ENCODE results near the gene AURKB. TPM values are rescaled to one million over a fixed set of nuclear protein-coding genes. Genes with fewer than 3 reads are reported as not detected.
A peak's percentile ranks its signal among the peaks of the same experiment; 100 is the strongest.

AURKB gene
- total RNA-seq, 1 experiment from 2014 or later, result 141 TPM

DNA sequence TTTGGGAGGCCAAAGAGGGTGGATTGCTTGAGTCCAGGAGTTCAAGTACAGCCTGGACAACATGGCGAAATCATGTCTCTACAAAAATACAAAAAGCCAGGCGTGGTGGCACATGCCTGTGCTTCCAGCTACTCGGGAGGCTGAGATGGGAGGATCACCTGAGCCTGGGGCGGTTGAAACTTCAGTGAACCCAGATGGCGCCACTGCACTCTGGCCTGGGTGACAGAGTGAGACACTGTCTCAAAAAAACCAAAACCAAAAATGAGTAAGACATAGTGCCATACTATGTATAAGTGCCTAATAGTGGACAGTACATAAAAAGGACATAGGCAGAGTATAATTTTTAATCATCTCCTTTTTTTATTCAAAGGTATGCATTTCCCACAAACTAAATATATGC, 33.5 kb upstream of the AURKB start:
- DNase-seq (ENCODE audit: low read depth, low spot score), result no peak
- H3K9me3 ChIP-seq (ENCODE audit: control insufficient read depth in 1 of 2, insufficient read depth in 1 of 2, low read depth in 1 of 2, low read length in 2 of 2), result no peaks in the 10 kb centered on the region
- H3K27me3 ChIP-seq (ENCODE audit: insufficient read depth, low read length), result no peaks in the 10 kb centered on the region
- no peak overlapping the region for H2AFZ ChIP-seq (ENCODE audit: low read depth, low read length, poor library complexity, severe bottlenecking)
- ATAC-seq, result no peak
- peaks cover 73% of the 10 kb centered on the region for H3K79me2 ChIP-seq (ENCODE audit: insufficient read depth, low read length)
- ChIA-PET RAD21 (ENCODE audit: low non-redundant PET in 1 of 2, low total read pairs in 2 of 2, uncharacterized antibody in 2 of 2, unreplicated experiment in 2 of 2) (no interaction called here), CTCF (no interaction called here), POLR2A (no interaction called here)
- no TSS peak for BruUV-seq (replicated peaks)
- no peak overlapping the region for H3K27ac ChIP-seq (ENCODE audit: low read depth, low read length)
- H3K36me3 ChIP-seq (ENCODE audit: control insufficient read depth in 1 of 2, insufficient read depth in 2 of 2, low read length in 2 of 2), result peaks cover 12 to 23% of the 10 kb centered on the region in 2 experiments; a peak in 3 of 4 replicates
- H4K20me1 ChIP-seq (ENCODE audit: insufficient read depth), result no peaks in the 10 kb centered on the region
- no peak overlapping the region for H3K9ac ChIP-seq (ENCODE audit: low read length)
- intact Hi-C loops (cut with micrococcal nuclease), result no loop called here
- H3K4me1 ChIP-seq (ENCODE audit: control insufficient read depth in 1 of 2, insufficient read depth in 2 of 2, low read length in 2 of 2), result peaks cover 6 to 19% of the 10 kb centered on the region in 2 experiments
- TF ChIP-seq SP1 (IDR thresholded peaks at IDR 0.05; ENCODE audit: low read depth), result no peak
- TF ChIP-seq, protein P1, sequence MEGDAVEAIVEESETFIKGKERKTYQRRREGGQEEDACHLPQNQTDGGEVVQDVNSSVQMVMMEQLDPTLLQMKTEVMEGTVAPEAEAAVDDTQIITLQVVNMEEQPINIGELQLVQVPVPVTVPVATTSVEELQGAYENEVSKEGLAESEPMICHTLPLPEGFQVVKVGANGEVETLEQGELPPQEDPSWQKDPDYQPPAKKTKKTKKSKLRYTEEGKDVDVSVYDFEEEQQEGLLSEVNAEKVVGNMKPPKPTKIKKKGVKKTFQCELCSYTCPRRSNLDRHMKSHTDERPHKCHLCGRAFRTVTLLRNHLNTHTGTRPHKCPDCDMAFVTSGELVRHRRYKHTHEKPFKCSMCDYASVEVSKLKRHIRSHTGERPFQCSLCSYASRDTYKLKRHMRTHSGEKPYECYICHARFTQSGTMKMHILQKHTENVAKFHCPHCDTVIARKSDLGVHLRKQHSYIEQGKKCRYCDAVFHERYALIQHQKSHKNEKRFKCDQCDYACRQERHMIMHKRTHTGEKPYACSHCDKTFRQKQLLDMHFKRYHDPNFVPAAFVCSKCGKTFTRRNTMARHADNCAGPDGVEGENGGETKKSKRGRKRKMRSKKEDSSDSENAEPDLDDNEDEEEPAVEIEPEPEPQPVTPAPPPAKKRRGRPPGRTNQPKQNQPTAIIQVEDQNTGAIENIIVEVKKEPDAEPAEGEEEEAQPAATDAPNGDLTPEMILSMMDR (IDR thresholded peaks at IDR 0.05 in 2 of 3, conservative IDR thresholded peaks at IDR 0.05 in 1 of 3; ENCODE audit: borderline replicate concordance in 1 of 3, insufficient read depth in 1 of 3, low read depth in 2 of 3, low read length in 2 of 3), result 0 out of 6 replicates have a peak, but pooled peaks of 1 of the 3 experiments have one; percentile 8
- H3K9me2 ChIP-seq (ENCODE audit: insufficient read depth), result no peaks in the 10 kb centered on the region
- no peak overlapping the region for H3K4me2 ChIP-seq (ENCODE audit: low read length)
- H3K4me3 ChIP-seq (replicated peaks in 1 of 2; ENCODE audit: low read depth in 1 of 2, low read length in 2 of 2), result no peak overlapping the region

DNA sequence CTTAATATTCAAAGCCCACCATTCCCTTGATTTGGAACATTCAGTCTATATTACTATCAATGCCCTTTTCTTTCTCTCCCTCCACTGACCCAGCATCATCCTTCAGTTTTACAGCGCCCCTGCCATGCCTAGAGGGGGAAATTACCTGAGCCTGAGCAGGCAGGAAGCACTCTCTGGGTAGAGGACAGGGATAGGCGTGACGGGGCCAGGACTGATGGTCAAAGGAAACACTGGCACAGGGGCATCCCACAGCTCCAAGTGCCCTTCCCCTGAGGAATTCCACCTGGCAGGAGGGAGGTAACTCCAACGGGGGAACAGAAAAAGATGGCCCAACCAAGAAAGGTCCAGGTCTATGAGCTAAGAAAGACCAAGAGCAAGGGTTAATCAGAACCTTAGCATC, 27.5 kb upstream of the AURKB start:
- CTCF ChIA-PET, result no interaction called here
- H3K27ac ChIP-seq (ENCODE audit: low read depth, low read length), result no peak overlapping the region
- no peak overlapping the region for H3K4me3 ChIP-seq (replicated peaks in 1 of 2; ENCODE audit: low read depth in 1 of 2, low read length in 2 of 2)
- H3K36me3 ChIP-seq (ENCODE audit: control insufficient read depth in 1 of 2, insufficient read depth in 2 of 2, low read length in 2 of 2), result peaks cover 53 to 54% of the 10 kb centered on the region in 2 experiments; a peak in 3 of 4 replicates
- no peaks in the 10 kb centered on the region for H4K20me1 ChIP-seq (ENCODE audit: insufficient read depth)
- H3K4me1 ChIP-seq (ENCODE audit: control insufficient read depth in 1 of 2, insufficient read depth in 2 of 2, low read length in 2 of 2), result no peaks in the 10 kb centered on the region
- POLR2A ChIA-PET, result no interaction called here
- no peaks in the 10 kb centered on the region for H3K9me3 ChIP-seq (ENCODE audit: control insufficient read depth in 1 of 2, insufficient read depth in 1 of 2, low read depth in 1 of 2, low read length in 2 of 2)
- no peaks in the 10 kb centered on the region for H3K9me2 ChIP-seq (ENCODE audit: insufficient read depth)
- H3K79me2 ChIP-seq (ENCODE audit: insufficient read depth, low read length), result peaks cover 35% of the 10 kb centered on the region
- intact Hi-C loops (cut with micrococcal nuclease), result no loop called here
- BruUV-seq (replicated peaks), result no TSS peak
- RAD21 ChIA-PET (ENCODE audit: low non-redundant PET in 1 of 2, low total read pairs in 2 of 2, uncharacterized antibody in 2 of 2, unreplicated experiment in 2 of 2), result no interaction called here
- ATAC-seq, result no peak
- TF ChIP-seq, protein P2, sequence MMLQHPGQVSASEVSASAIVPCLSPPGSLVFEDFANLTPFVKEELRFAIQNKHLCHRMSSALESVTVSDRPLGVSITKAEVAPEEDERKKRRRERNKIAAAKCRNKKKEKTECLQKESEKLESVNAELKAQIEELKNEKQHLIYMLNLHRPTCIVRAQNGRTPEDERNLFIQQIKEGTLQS (IDR thresholded peaks at IDR 0.05), result no peak
- TF ChIP-seq EZH2 (IDR thresholded peaks at IDR 0.05) (no peak), YY1 (IDR thresholded peaks at IDR 0.05; ENCODE audit: extremely low read depth, insufficient replicate concordance, low read depth, low read length) (no peak), SP1 (IDR thresholded peaks at IDR 0.05; ENCODE audit: low read depth) (no peak), CEBPB (IDR thresholded peaks at IDR 0.05; ENCODE audit: low read depth) (no peak), POLR2AphosphoS5 (IDR thresholded peaks at IDR 0.05; ENCODE audit: low read depth, low read length) (no peak), FOSL1 (IDR thresholded peaks at IDR 0.05; ENCODE audit: low read depth) (no peak), EGR1 (IDR thresholded peaks at IDR 0.05; ENCODE audit: low read depth) (no peak), RAD21 (IDR thresholded peaks at IDR 0.05; ENCODE audit: low read depth) (no peak), EZH2phosphoT487 (IDR thresholded peaks at IDR 0.05; ENCODE audit: borderline replicate concordance) (no peak), JUND (IDR thresholded peaks at IDR 0.05) (no peak), ZNF274 (IDR thresholded peaks at IDR 0.05; ENCODE audit: low read depth, low read length) (no peak), TCF7L2 (IDR thresholded peaks at IDR 0.05; ENCODE audit: borderline replicate concordance, extremely low read depth, insufficient read depth, insufficient read length) (no peak), ELF1 (IDR thresholded peaks at IDR 0.05; ENCODE audit: borderline replicate concordance, low read depth) (no peak), ZFX (IDR thresholded peaks at IDR 0.05) (no peak)
- TF ChIP-seq, protein P1 (IDR thresholded peaks at IDR 0.05 in 2 of 3, conservative IDR thresholded peaks at IDR 0.05 in 1 of 3; ENCODE audit: borderline replicate concordance in 1 of 3, insufficient read depth in 1 of 3, low read depth in 2 of 3, low read length in 2 of 3), result no peak
- no peaks in the 10 kb centered on the region for H3K27me3 ChIP-seq (ENCODE audit: insufficient read depth, low read length)
- no peak for DNase-seq (ENCODE audit: low read depth, low spot score)
- no peak overlapping the region for H3K9ac ChIP-seq (ENCODE audit: low read length)
- no peak overlapping the region for H3K4me2 ChIP-seq (ENCODE audit: low read length)
- no peak overlapping the region for H2AFZ ChIP-seq (ENCODE audit: low read depth, low read length, poor library complexity, severe bottlenecking)
